Osteocyte (in vitro differentiated cells): Measurements from ENCODE around the gene ERN1. TPM values are rescaled to one million over a fixed set of nuclear protein-coding genes. Genes with fewer than 3 reads are reported as not detected.

Experiments
- DNase-seq: peaks from one replicate; pipeline ENCODE4 v3.0.0; 2021; ENCODE audit warnings: mixed read lengths; ENCODE audit not compliant: unreplicated experiment; ENCODE audit errors: extremely low spot score
- H3K27ac Mint-ChIP-seq: one replicate; pipeline ENCODE4 v1.8.0; 2021; ENCODE audit warnings: mild to moderate bottlenecking, mixed read lengths; ENCODE audit not compliant: unreplicated experiment
- H3K27me3 Mint-ChIP-seq: one replicate; pipeline ENCODE4 v1.8.0; 2021; ENCODE audit warnings: mixed read lengths; ENCODE audit not compliant: unreplicated experiment
- H3K36me3 Mint-ChIP-seq: one replicate; pipeline ENCODE4 v1.8.0; 2021; ENCODE audit warnings: mixed read lengths; ENCODE audit not compliant: unreplicated experiment
- H3K4me1 Mint-ChIP-seq: one replicate; pipeline ENCODE4 v1.8.0; 2021; ENCODE audit warnings: mixed read lengths; ENCODE audit not compliant: unreplicated experiment
- H3K4me3 Mint-ChIP-seq: one replicate; pipeline ENCODE4 v1.8.0; 2021; ENCODE audit warnings: mild to moderate bottlenecking, moderate library complexity, mixed read lengths; ENCODE audit not compliant: unreplicated experiment
- H3K9me3 Mint-ChIP-seq: one replicate; pipeline ENCODE4 v1.8.0; 2021; ENCODE audit warnings: mixed read lengths; ENCODE audit not compliant: unreplicated experiment
- total RNA-seq: library from RNA; stranded (reverse); gene quantifications from 2 replicates; pipeline ENCODE4 v1.2.1, GENCODE V29; 2021
- TF ChIP-seq, protein P1 (sequence below): fragments of 200-600 bp; sonication (generic); IDR thresholded peaks from 2 replicates; pipeline ENCODE4 v1.5.0; 2021; ENCODE audit warnings: antibody characterized with exemption, mild to moderate bottlenecking, moderate library complexity

The ERN1 gene
- total RNA-seq, 1 donor from 2014 or later, result 21.4 TPM

DNA sequence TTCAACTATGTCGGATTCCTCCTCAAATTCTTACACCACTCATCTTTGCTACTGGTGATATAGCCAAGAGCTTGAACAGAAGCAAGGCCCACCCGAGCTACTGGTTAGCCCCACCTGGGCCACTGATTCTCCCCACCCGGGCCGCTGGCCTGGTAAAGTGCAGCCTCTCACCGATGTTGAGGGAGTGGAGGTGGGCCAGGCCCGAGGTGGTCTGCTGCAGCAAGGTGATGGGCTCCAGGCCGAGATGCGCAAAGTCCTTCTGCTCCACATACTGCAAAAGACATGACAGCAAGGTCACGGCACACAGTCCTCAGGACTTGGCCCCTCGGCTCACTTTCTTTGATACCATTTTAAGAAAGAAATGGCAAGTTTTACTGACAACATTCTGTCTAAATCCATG is 76.8 kb downstream of the ERN1 start:
- Mint-ChIP-seq H3K4me3 (no peak overlapping the region), H3K27ac (no peak overlapping the region), H3K4me1 (no peaks in the 10 kb centered on the region), H3K27me3 (no peaks in the 10 kb centered on the region), H3K9me3 (no peaks in the 10 kb centered on the region), H3K36me3 (peaks cover 38% of the 10 kb centered on the region)
- DNase-seq, result no peak
- TF ChIP-seq, protein P1, sequence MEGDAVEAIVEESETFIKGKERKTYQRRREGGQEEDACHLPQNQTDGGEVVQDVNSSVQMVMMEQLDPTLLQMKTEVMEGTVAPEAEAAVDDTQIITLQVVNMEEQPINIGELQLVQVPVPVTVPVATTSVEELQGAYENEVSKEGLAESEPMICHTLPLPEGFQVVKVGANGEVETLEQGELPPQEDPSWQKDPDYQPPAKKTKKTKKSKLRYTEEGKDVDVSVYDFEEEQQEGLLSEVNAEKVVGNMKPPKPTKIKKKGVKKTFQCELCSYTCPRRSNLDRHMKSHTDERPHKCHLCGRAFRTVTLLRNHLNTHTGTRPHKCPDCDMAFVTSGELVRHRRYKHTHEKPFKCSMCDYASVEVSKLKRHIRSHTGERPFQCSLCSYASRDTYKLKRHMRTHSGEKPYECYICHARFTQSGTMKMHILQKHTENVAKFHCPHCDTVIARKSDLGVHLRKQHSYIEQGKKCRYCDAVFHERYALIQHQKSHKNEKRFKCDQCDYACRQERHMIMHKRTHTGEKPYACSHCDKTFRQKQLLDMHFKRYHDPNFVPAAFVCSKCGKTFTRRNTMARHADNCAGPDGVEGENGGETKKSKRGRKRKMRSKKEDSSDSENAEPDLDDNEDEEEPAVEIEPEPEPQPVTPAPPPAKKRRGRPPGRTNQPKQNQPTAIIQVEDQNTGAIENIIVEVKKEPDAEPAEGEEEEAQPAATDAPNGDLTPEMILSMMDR, result no peak

DNA sequence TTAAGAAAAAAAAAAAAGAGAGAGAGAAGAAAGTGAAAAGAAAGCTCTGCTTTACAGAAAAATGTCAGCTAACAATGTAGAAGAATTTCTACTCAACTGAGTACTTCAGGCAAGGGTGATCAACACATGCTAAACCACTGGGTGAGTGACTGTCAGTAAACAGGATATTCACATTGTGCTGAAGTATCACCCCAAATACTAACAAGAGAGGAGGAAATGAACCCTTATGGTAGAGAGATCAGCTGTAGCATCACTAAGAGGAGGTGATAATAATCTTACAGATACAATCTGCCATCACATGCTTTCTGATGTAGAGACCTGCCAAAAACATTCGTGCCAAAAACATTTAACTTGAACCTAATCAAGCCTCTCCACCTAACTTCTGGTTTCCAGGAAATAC is 78.8 kb downstream of the ERN1 start:
- H3K4me3 Mint-ChIP-seq, result no peak overlapping the region
- TF ChIP-seq, protein P1, result no peak
- H3K4me1 Mint-ChIP-seq, result no peaks in the 10 kb centered on the region
- no peak for DNase-seq
- H3K27me3 Mint-ChIP-seq, result no peaks in the 10 kb centered on the region
- H3K36me3 Mint-ChIP-seq, result peaks cover 47% of the 10 kb centered on the region
- no peak overlapping the region for H3K27ac Mint-ChIP-seq
- H3K9me3 Mint-ChIP-seq, result no peaks in the 10 kb centered on the region

DNA sequence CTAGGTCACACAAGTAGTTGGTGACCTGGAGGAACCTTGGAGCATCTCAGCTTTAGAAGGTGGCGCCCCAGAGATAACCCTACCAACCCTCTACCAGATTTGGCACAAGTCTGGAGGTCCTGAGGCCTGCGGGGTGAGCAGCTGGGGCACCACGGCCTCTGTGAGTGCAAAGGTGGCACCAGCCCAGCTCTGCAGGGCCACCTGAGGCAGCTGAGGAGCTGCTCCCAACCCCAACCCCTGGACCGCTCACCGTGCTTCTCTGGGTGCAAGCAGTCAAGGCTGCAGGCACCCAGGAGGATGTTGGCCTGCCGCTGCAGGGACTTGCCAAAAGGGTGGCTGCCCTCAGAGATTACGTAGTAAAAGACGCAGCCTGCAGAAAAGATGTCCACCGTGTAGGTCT is 81.1 kb downstream of the ERN1 start:
- DNase-seq, result no peak
- no peaks in the 10 kb centered on the region for H3K27me3 Mint-ChIP-seq

DNA sequence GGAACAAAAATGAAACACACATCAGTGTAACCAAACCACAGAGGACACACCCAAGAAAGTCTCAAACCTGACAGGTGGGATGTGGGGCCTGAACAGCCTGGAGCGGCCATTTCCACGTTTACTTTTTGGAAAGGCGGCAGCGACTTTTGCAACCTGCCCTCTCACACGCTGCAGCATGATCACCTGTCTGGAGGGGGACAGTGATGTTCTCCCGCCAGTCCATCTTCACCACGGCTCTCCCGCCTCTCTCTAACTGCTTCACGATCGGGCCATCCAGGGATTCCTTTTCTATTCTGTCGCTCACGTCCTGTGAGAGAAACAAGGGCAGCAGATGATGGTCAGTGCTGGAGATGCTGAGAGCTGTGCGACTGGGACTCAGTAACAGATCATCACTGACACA is 84.8 kb downstream of the ERN1 start:
- no peak for DNase-seq
- H3K27me3 Mint-ChIP-seq, result no peaks in the 10 kb centered on the region
- peaks cover 47% of the 10 kb centered on the region for H3K36me3 Mint-ChIP-seq
- no peak overlapping the region for H3K27ac Mint-ChIP-seq
- H3K4me1 Mint-ChIP-seq, result peaks cover 4% of the 10 kb centered on the region
- no peak overlapping the region for H3K4me3 Mint-ChIP-seq
- H3K9me3 Mint-ChIP-seq, result no peaks in the 10 kb centered on the region
- TF ChIP-seq, protein P1, result no peak

More for the DNA sequence above, 81.1 kb downstream of the ERN1 start:
- Mint-ChIP-seq H3K36me3 (peaks cover 54% of the 10 kb centered on the region), H3K27ac (no peak overlapping the region), H3K4me1 (no peaks in the 10 kb centered on the region), H3K9me3 (no peaks in the 10 kb centered on the region), H3K4me3 (no peak overlapping the region)
- TF ChIP-seq, protein P1, result no peak

DNA sequence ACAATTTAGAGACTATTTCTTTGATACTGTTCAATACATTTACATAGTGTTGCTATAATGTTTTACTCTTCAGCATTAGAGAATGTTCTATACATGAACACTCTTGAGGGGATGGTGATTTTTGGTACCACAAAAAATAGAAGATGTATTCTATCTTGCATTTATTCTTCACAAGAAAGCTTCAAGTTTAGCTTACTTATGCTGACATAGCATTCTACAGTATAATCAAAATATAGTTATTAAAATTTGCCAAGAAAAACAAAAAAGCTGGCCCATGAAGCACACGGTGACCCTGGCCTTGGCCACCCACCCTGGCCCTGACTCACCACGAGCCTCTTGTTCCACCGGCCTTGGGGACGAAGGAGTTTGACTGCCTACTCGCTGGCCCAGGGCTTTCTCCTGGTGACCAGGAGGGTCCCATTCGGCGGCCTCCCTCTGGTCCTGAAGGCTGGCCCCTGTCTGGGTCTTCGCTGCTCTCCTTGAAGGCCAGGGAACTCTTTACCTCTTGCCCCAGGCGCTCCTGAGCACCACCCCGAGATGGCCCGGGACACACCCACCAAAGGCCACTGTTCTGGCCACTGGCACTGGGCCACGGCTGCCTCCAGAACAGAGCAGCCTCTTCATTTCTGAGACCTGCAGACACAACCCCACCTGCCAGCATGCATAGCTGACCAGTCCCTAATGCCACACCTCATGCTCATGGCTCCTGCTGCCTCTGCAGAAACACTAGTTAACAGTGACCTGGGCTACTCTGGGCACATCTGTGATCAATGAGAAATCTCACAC is 87.1 kb downstream of the ERN1 start:
- H3K9me3 Mint-ChIP-seq, result no peaks in the 10 kb centered on the region
- DNase-seq, result no peak

More for the DNA sequence above, 87.1 kb downstream of the ERN1 start:
- TF ChIP-seq, protein P1, result no peak
- H3K4me3 Mint-ChIP-seq, result no peak overlapping the region
- H3K27ac Mint-ChIP-seq, result no peak overlapping the region
- no peaks in the 10 kb centered on the region for H3K27me3 Mint-ChIP-seq
- peaks cover 4% of the 10 kb centered on the region for H3K4me1 Mint-ChIP-seq
- peaks cover 48% of the 10 kb centered on the region for H3K36me3 Mint-ChIP-seq
